NCI-H524 (cell line): Measurements from ENCODE around the gene VAV2.

Experiments used
- DNase-seq, 2 experiments: peaks; one replicate each; lab custom pipeline; 2025; lab: John Stamatoyannopoulos, UW

VAV2 gene

GRCh38 chr9:133980864-133981588 lies 11.1 kb downstream of the VAV2 start:
- DNase-seq: no peak

- DNase-seq: peak in 1 of 2 experiments; percentile 60
Measured at GRCh38 chr9:133979921-133980863, 11.9 kb downstream of the VAV2 start.

DNA sequence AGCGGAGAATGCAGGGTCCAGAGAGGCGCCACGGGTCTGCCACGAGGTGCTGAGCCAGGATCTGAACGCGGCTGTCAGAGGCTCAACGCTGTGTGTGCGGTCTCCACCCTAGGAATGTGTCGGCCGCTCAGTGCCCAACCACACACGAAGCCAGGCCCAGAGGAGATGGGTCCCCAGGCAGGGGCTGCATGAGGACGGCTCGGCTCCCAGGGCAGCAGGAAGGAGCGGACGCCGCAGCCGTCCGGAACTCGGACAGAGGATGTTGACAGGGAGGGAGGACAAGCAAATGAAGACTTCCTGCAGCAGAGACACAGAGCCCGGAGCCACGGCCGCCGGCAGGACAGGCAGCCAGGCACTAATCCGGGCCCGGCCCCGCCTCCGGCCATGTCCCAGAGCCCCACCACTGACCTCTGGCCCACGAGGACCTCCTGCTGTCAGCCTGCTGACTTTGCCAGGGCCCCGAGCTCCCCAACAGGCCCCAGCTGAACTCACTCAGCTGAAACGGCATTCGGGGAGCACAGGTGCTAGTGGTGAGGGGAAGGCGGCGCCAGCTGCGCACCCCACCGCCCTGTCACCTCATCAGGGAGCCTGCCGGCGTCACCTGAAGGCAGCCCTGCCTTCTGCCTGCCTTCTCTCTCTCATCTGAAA lies 12.7 kb downstream of the VAV2 start:
- DNase-seq: no peak

DNA sequence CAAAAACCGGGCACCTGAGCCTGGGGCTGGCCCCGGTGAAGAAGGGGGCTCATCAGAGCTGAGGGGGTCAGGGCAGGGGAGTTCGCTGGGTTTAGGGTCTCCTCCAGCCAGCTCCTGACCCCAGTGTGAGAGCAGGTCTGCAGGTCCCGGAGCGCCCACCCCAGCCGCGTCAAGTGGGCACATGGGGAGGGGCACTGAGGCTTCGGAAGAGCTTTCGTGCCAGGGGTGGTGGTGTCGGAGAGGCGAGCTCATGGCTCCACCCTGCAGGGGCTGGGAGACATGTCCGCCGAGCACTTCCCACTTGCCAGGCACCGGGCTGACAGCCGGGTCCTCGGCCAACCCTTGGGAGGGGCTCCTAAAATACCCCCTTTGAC lies 13.2 kb downstream of the VAV2 start:
- DNase-seq: no peak

GRCh38 chr9:133978226-133978898 lies 13.8 kb downstream of the VAV2 start:
- DNase-seq: no peak

GRCh38 chr9:133977421-133978201 lies 14.5 kb downstream of the VAV2 start:
- DNase-seq: no peak

GRCh38 chr9:133976887-133977286 lies 15.2 kb downstream of the VAV2 start:
- DNase-seq: no peak

DNA sequence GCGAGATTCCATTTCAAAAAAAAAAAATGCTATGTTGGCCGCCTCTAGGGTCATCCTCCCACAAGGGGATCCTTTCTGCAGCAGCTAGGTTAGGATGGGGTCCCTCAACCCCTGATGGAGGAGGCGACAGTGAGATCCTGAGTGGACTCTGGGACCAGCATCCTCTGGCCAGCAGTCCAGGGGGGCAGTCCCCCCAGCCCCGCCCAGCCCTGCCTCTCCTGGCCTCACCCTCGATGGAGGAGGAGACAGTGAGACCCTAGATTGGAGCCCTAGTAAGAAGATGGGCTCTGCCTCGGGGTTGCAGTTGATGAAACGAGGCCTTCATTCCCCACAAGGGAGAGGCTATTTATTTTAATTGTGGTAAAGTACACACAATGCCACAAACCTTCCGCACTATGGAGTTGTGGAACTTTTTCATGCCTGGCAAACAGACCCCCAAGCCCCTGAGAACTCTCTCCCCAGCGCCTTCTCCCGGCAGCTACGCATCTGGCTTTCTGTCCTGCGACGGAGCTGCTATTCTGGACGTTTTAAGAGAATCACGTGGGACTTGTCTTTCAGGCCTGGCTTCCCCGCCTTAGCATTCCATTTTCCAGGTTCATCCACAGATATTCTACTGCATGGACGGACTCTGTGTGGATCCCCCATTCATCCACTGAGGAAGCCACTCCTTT lies 15.8 kb downstream of the VAV2 start:
- no peak for DNase-seq

DNA sequence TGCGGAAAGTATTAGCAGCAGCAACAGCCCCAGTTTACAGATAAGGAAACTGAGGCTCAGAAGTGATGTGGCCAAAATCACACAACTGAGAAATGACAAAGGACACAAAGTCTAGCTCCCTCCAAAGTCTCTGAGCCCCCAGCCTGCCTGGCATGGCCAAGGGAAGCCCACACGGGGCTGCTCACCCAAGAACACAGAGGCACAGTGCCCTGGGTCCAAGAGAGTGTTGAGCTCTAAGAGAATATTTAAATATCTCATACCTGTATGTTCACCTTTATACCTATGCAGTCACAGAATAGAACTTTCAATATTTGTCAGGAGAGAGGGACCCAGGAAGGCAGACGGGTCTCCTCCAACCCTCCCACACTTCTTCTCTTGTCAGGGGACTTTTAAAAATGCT lies 16.6 kb downstream of the VAV2 start:
- no peak for DNase-seq

DNA sequence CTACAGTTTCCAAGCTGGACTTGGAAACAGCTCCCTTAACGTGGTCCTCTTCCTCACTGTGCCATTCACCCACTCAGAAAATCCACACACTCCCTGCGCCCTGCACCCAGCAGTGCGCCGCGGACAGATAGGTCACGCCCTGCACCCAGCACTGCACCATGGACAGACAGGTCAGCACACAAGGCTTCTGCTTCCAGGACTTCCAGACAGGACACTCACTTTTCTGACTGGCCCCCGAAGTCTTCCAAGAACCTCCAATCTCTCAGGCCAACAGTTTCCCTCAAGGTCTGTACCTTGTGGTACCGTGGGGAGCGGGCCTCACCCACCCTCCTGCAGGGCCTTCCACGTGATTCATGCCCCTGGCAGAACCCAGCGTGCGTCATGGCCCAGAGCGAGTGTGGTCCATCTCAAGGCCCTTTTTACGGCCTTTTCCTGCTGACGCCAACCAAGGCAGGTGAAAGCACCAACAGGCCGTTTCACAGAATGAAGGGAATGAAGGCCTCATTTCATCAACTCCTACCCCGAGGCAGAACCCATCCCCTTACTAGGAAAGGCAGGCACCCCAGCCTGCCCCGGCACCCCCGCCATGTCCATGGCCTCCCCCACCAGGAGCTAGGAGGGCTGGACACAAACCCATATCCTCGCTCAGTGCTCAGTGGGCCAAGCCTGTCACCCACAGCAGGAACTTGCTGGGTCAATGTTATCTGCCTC lies 17.3 kb downstream of the VAV2 start:
- no peak for DNase-seq

DNA sequence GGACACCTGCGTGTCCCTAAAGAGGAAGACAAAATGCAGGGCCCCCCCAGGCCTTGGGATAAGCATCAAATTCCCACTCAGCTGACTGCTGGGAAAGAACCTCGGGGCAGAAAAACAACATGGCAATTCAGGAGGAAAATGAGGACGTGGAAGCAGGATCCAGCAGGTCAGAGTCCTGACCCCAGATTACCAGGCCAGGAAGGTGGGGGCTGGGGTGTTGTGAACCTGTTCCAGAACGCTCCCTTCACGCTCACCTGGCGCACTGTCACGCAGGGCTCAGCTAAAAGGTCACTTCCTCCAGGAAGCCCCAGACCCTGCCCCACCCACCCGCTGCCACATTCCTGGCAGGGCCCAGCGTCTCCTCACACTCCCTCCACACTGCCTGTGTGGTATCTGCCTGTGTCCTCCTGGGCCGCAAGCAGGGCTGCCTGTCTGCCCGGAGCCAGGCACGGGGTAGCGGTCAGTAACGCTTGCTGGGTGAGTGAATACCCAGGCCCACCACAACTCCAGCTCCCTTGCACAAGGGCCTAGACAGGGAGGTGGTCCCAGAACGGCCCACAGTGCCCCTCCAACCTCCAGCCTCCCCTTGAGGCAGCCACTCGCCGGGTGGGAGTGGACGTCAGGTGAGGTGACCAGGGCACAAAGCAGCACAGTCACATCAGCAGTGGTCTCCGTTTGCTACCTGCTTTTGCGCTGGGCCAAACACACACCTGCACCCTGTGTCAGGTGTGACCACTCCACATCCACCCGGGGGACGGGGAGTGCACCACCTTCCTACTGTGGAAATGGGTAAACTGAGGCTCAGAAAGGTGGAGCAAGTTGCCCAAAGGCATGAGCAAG lies 18.1 kb downstream of the VAV2 start:
- no peak for DNase-seq

DNA sequence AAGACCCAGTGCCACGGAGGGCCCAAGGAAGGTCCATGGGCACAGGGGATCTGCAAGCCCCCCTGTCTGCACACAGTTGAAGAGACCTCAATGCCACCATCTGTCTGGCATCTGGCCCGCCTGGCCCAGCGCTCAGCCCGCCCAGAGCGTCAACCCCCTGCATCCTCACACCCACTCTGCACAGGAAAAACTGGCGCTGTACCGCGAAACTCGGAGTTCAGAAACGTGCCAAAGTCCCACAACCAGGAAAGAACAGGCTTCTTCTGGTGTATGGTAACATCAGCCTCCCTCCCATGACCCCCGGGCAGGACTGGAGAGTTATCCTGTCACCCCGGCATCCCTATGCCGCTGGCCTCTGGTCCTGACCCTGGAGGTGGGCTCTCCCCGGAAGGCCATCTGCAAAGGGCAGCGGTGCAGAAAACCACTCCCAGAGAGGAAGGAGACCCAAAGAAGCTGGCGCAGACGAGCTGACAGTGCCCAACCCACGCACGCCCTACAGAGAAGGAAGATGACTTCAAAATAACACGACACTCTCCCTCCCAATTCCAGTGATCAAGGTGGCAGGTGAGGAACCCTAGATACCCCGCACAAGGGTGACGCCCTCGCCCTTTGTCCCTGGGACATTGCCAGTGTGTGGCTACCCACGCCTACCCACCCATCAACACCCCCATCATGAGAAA lies 18.9 kb downstream of the VAV2 start:
- DNase-seq: peak; percentile 39 to 71

DNA sequence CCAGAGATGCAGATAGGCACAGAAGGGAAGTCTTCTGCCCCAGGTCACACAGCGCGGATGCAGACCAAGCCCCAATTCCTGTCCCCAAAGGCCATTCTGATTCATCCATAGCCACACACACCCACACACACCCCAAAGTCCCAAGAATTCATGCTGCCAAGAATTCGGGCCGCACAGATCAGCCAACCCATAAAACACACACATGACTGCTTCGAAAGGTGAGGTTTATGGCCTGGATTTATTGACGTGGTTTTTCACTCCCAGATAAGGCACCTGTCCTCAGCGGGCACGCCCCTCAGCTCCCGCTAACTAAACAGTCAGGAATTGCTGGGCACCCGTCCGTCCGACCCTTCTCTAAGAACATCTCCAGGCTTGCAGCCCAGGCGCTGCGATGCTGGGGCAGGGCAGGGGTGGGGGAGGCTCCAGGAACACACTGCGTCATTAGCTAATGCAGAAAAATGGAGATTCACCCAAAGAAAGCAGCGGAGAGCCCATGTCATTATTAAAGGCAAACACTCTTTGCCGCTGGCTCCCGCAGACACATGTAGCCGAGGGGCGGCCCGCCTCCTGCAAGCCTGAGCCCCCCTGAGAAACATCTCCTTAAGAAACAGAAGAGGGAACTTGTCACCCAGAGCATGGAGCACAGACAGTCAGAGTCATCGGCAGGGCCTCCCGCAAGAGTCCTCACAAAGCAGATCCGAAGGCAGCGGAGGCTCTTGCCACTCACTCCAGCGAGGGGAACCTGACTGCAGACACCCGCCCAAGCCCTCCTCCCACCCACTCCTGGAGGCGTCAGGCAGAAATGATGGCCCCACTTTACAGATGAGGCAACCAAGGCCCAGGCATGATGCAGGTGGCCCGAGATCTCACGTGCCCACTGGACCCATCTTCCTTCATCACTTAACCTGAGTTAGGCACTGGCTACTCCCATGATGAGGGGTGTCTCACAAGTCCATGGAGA lies 19.9 kb downstream of the VAV2 start:
- DNase-seq: no peak

GRCh38 chr9:133971121-133971951 lies 20.8 kb downstream of the VAV2 start:
- no peak for DNase-seq

GRCh38 chr9:133970581-133971058 lies 21.5 kb downstream of the VAV2 start:
- DNase-seq: peak in 1 of 2 experiments; percentile 52
